A549 (cell line): ENCODE results near the gene C2CD4C. TPM values are rescaled to one million over a fixed set of nuclear protein-coding genes. Genes with fewer than 3 reads are reported as not detected.

ENCODE experiments used
- ATAC-seq, 2 experiments: fragments of 200-7000 bp in 1 of 2; fragments of >200 bp in 1 of 2; cut with Nextera tagmentation in 1 of 2; cut with Tn5 transposase in 1 of 2; 3 replicates each; pipeline versions ENCODE4 v1.8.0 to v1.9.1; 2018 to 2020; ENCODE audit warnings: mild to moderate bottlenecking in 1 of 2, moderate library complexity in 1 of 2
- CTCF ChIA-PET: fragments of 300-600 bp; sonication (Branson Sonifier 250); formaldehyde crosslinking; extraction: SDS; loops from one replicate; lab custom pipeline; 2021; ENCODE audit warnings: antibody characterized with exemption, inconsistent platforms; lab: Yijun Ruan, JAX
- POLR2A ChIA-PET: fragments of 350-600 bp; formaldehyde crosslinking; extraction: SDS; loops from one replicate; lab custom pipeline; 2021; ENCODE audit warnings: antibody characterized with exemption, inconsistent platforms; lab: Yijun Ruan, JAX
- DNase-seq, 2 experiments: peaks; one replicate each; pipeline versions ENCODE4 v3.0.0 to v3.0.0-alpha.2; 2011 to 2016; ENCODE audit warnings: low read depth in 1 of 2, low spot score in 1 of 2
- FAIRE-seq: peaks from 2 replicates; lab custom pipeline; 2011; peaks lifted over from hg19 to GRCh38; lab: Jason Lieb, UNC
- H3K27ac ChIP-seq, 2 experiments: fragments of >200 bp; sonication (Bioruptor Twin); formaldehyde crosslinking; 3 replicates each; pipeline ENCODE4 v1.5.1; 2016 to 2017
- H3K4me1 ChIP-seq: fragments of >200 bp; sonication (Bioruptor Twin); formaldehyde crosslinking; 3 replicates; pipeline ENCODE4 v1.6.1; 2016
- H3K4me2 ChIP-seq: fragments of >200 bp; sonication (Bioruptor Twin); formaldehyde crosslinking; 3 replicates; pipeline ENCODE4 v1.6.1; 2016
- H3K4me3 ChIP-seq: fragments of >200 bp; sonication (Bioruptor Twin); formaldehyde crosslinking; 3 replicates; pipeline ENCODE4 v1.5.1; 2016
- H3K9me3 ChIP-seq: fragments of >200 bp; sonication (Bioruptor Twin); formaldehyde crosslinking; 3 replicates; pipeline ENCODE4 v1.6.1; 2016
- CEBPB ChIP-seq, 2 experiments: fragments of >200 bp in 1 of 2; sonication (Bioruptor Twin) in 1 of 2; formaldehyde crosslinking in 1 of 2; IDR thresholded peaks; 2 replicates each; pipeline ENCODE4 v1.6.1; 2012 to 2016
- CTCF ChIP-seq: fragments of >200 bp; sonication (Bioruptor Twin); formaldehyde crosslinking; IDR thresholded peaks from 3 replicates; pipeline ENCODE4 v1.5.1; 2016
- EP300 ChIP-seq, 2 experiments: fragments of >200 bp; sonication (Bioruptor Twin); formaldehyde crosslinking; IDR thresholded peaks; 2 replicates in 1 of 2; 3 replicates in 1 of 2; pipeline ENCODE4 v1.6.1; 2016 to 2017
- ESRRA ChIP-seq: fragments of 150-350 bp; IDR thresholded peaks from 2 replicates; pipeline ENCODE4 v1.6.1; 2014; ENCODE audit warnings: mild to moderate bottlenecking, low read length, borderline replicate concordance
- FOXS1 ChIP-seq: fragments of 250-450 bp; sonication (Bioruptor Pico); IDR thresholded peaks from 2 replicates; pipeline ENCODE4 v1.5.0; 2020; ENCODE audit warnings: mild to moderate bottlenecking, moderate library complexity
- GATA3 ChIP-seq: IDR thresholded peaks from 2 replicates; pipeline ENCODE4 v1.6.1; 2012; ENCODE audit warnings: borderline replicate concordance
- HES2 ChIP-seq: fragments of >200 bp; sonication (Bioruptor Twin); formaldehyde crosslinking; IDR thresholded peaks from 2 replicates; pipeline ENCODE4 v1.6.1; 2016
- HEYL ChIP-seq: fragments of 250-450 bp; sonication (Bioruptor Pico); IDR thresholded peaks from 2 replicates; pipeline ENCODE4 v1.8.0; 2021; ENCODE audit warnings: mild to moderate bottlenecking, moderate library complexity
- HMGXB4 ChIP-seq: fragments of 250-450 bp; sonication (Bioruptor Pico); IDR thresholded peaks from 2 replicates; pipeline ENCODE4 v1.5.0; 2021; ENCODE audit warnings: mild to moderate bottlenecking, moderate library complexity, borderline replicate concordance
- HOXA7 ChIP-seq: fragments of 250-450 bp; sonication (Bioruptor Pico); IDR thresholded peaks from 2 replicates; pipeline ENCODE4 v1.5.0; 2020; ENCODE audit warnings: mild to moderate bottlenecking, moderate library complexity
- HOXB13 ChIP-seq: fragments of 250-450 bp; sonication (Bioruptor Pico); IDR thresholded peaks from 2 replicates; pipeline ENCODE4 v1.5.0; 2020; ENCODE audit warnings: low read depth, mild to moderate bottlenecking, moderate library complexity
- HOXB5 ChIP-seq: fragments of 250-450 bp; sonication (Bioruptor Pico); IDR thresholded peaks from 2 replicates; pipeline ENCODE4 v1.5.0; 2020; ENCODE audit warnings: mild to moderate bottlenecking, moderate library complexity
- JUNB ChIP-seq: fragments of >200 bp; sonication (Bioruptor Twin); formaldehyde crosslinking; IDR thresholded peaks from 2 replicates; pipeline ENCODE4 v1.6.1; 2016
- KDM5A ChIP-seq: fragments of 200-600 bp; sonication (generic); IDR thresholded peaks from 2 replicates; pipeline ENCODE4 v1.6.1; 2016; ENCODE audit warnings: antibody characterized with exemption, mild to moderate bottlenecking
- MAFK ChIP-seq: fragments of 450-650 bp; IDR thresholded peaks from 2 replicates; pipeline ENCODE4 v1.6.1; 2014; ENCODE audit not compliant: partially characterized antibody
- MAX ChIP-seq: IDR thresholded peaks from 2 replicates; pipeline ENCODE4 v1.6.1; 2012
- MYC ChIP-seq: IDR thresholded peaks from 2 replicates; pipeline ENCODE4 v1.6.1; 2012; ENCODE audit warnings: mild to moderate bottlenecking, inconsistent platforms, low read length, improper control_type of control experiment, borderline replicate concordance
- NPAS2 ChIP-seq: fragments of 250-450 bp; sonication (Bioruptor Pico); IDR thresholded peaks from 2 replicates; pipeline ENCODE4 v1.8.0; 2022; ENCODE audit warnings: mild to moderate bottlenecking, moderate library complexity, borderline replicate concordance
- NR3C1 ChIP-seq: fragments of >200 bp; sonication (Bioruptor Twin); formaldehyde crosslinking; IDR thresholded peaks from 3 replicates; pipeline ENCODE4 v1.6.1; 2017
- PBX3 ChIP-seq: IDR thresholded peaks from 2 replicates; pipeline ENCODE4 v1.6.1; 2012
- POLR2AphosphoS2 ChIP-seq: conservative IDR thresholded peaks from 2 replicates; pipeline ENCODE4 v1.6.1; 2012; ENCODE audit warnings: low read length, improper control_type of control experiment, inconsistent platforms
- RAD21 ChIP-seq, 2 experiments: fragments of >200 bp in 1 of 2; sonication (Bioruptor Twin) in 1 of 2; formaldehyde crosslinking in 1 of 2; IDR thresholded peaks in 1 of 2; conservative IDR thresholded peaks in 1 of 2; 2 replicates in 1 of 2; 3 replicates in 1 of 2; pipeline ENCODE4 v1.6.1; 2012 to 2018; ENCODE audit warnings: inconsistent platforms in 1 of 2
- RARB ChIP-seq: fragments of 250-450 bp; sonication (Bioruptor Pico); IDR thresholded peaks from 2 replicates; pipeline ENCODE4 v1.8.0; 2021; ENCODE audit warnings: mild to moderate bottlenecking, moderate library complexity
- RCOR1 ChIP-seq: fragments of 150-350 bp; IDR thresholded peaks from 2 replicates; pipeline ENCODE4 v1.6.1; 2014; ENCODE audit warnings: antibody characterized with exemption, low read length, low read depth
- RFX5 ChIP-seq: fragments of 450-650 bp; IDR thresholded peaks from 2 replicates; pipeline ENCODE4 v1.7.1; 2014; ENCODE audit warnings: antibody characterized with exemption, mild to moderate bottlenecking, moderate library complexity
- RNF2 ChIP-seq: fragments of 200-600 bp; sonication (generic); IDR thresholded peaks from 2 replicates; pipeline ENCODE4 v1.6.1; 2016; ENCODE audit warnings: low read depth, mild to moderate bottlenecking, antibody characterized with exemption, moderate library complexity, borderline replicate concordance
- USF2 ChIP-seq: fragments of 450-650 bp; IDR thresholded peaks from 2 replicates; pipeline ENCODE4 v1.6.1; 2014; ENCODE audit warnings: antibody characterized with exemption
- ZC3H11A ChIP-seq: fragments of 450-650 bp; IDR thresholded peaks from 2 replicates; pipeline ENCODE4 v1.6.1; 2014; ENCODE audit warnings: antibody characterized with exemption, mild to moderate bottlenecking
- ZFP36 ChIP-seq: fragments of 450-650 bp; IDR thresholded peaks from 2 replicates; pipeline ENCODE4 v1.6.1; 2014; ENCODE audit warnings: borderline replicate concordance; ENCODE audit not compliant: partially characterized antibody
- ZNF302 ChIP-seq: fragments of 250-450 bp; sonication (Bioruptor Pico); IDR thresholded peaks from 2 replicates; pipeline ENCODE4 v1.9.0; 2021; ENCODE audit warnings: inconsistent platforms, mild to moderate bottlenecking, moderate library complexity
- ZSCAN20 ChIP-seq: fragments of 250-450 bp; sonication (Bioruptor Pico); IDR thresholded peaks from 2 replicates; pipeline ENCODE4 v1.8.0; 2022; ENCODE audit warnings: mild to moderate bottlenecking, moderate library complexity
- WGBS: methylation state at CpG from one replicate; pipeline ENCODE4 v1.1.6; 2017; ENCODE audit errors: missing lambda C conversion rate; 5-methylcytosine and 5-hydroxymethylcytosine counted together
- polyA plus RNA-seq, 4 experiments: library from polyadenylated mRNA; depleted of rRNA in 3 of 4; stranded (reverse); fragments of >200 nt; fragmentation: RNase III in 1 of 4; extraction: RNeasy Plus Mini Kit Qiagen cat#74134 plus additional on column Dnase treatment in 1 of 4; gene quantifications; 2 replicates in 3 of 4; 3 replicates in 1 of 4; pipeline ENCODE4 v1.2.3, GENCODE V29; 2011 to 2017

C2CD4C gene
- polyA plus RNA-seq, 2 of the 4 experiments (the other 2 are of a cell fraction) = 0.21 to 0.71 TPM

GRCh38 chr19:426725-427445 is 17.9 kb upstream of the C2CD4C start:
- CTCF ChIA-PET = no interaction called here
- 71% methylated on average over 27 of the region's 51 CpGs for WGBS
- H3K9me3 ChIP-seq = no peaks in the 10 kb centered on the region
- DNase-seq (no peak), ATAC-seq (no peak)
- no peaks in the 10 kb centered on the region for H3K4me1 ChIP-seq
- POLR2A ChIA-PET = no interaction called here
- no peak overlapping the region for H3K27ac ChIP-seq
- H3K4me3 ChIP-seq = no peak overlapping the region
- H3K4me2 ChIP-seq = no peak overlapping the region
- TF ChIP-seq ZFP36 (no peak), HOXB5 (CRISPR knock-in tag) (no peak), HMGXB4 (CRISPR knock-in tag) (no peak)
- TF ChIP-seq, all 56 proteins: peak for 0
- FAIRE-seq = no peak

GRCh38 chr19:425056-425455 is 16.1 kb upstream of the C2CD4C start:
- FAIRE-seq = no peak
- ChIA-PET CTCF (no interaction called here), POLR2A (no interaction called here)
- no peak for DNase-seq
- ATAC-seq = no peak
- Histone ChIP-seq H3K4me2 (no peak overlapping the region), H3K4me1 (no peaks in the 10 kb centered on the region), H3K27ac (no peak overlapping the region), H3K9me3 (no peaks in the 10 kb centered on the region), H3K4me3 (no peak overlapping the region)
- TF ChIP-seq EP300 (IDR thresholded peaks at IDR 0.05) (no peak), RARB (no peak), ZNF302 (CRISPR knock-in tag) (no peak), FOXS1 (CRISPR knock-in tag) (no peak), HES2 (no peak), CEBPB (IDR thresholded peaks at IDR 0.05) (no peak), MAFK (no peak), GATA3 (no peak), MYC (no peak), ZFP36 (no peak), ZSCAN20 (no peak), HEYL (CRISPR knock-in tag) (no peak), HOXA7 (no peak), RAD21 (conservative IDR thresholded peaks at IDR 0.05 in 1 of 2, IDR thresholded peaks at IDR 0.05 in 1 of 2) (no peak), MAX (no peak)
- WGBS = 0% methylated on average over 2 of the region's 26 CpGs

- POLR2A ChIA-PET = no interaction called here
- H3K4me3 ChIP-seq = no peak overlapping the region
- CTCF ChIA-PET = no interaction called here
- 74% methylated on average over 8 of the region's 15 CpGs for WGBS
- H3K9me3 ChIP-seq = no peaks in the 10 kb centered on the region
- no peak overlapping the region for H3K4me2 ChIP-seq
- no peak for FAIRE-seq
- no peak for DNase-seq
- H3K4me1 ChIP-seq = no peaks in the 10 kb centered on the region
- no peak for TF ChIP-seq KDM5A
- no peak for TF ChIP-seq NR3C1
- TF ChIP-seq NPAS2 (CRISPR knock-in tag) = no peak
- TF ChIP-seq PBX3 = no peak
- TF ChIP-seq RFX5 = no peak
- TF ChIP-seq HOXB13 (CRISPR knock-in tag) = no peak
- TF ChIP-seq ZC3H11A = no peak
- TF ChIP-seq JUNB = no peak
- TF ChIP-seq RCOR1 = no peak
- TF ChIP-seq ZSCAN20 = no peak
- TF ChIP-seq USF2 = no peak
- no peak for TF ChIP-seq ESRRA
- no peak for TF ChIP-seq RNF2
- TF ChIP-seq POLR2AphosphoS2 = no peak
- no peak for TF ChIP-seq CTCF
- no peak for ATAC-seq
- no peak overlapping the region for H3K27ac ChIP-seq
These were observed 15.6 kb upstream of the C2CD4C start for GRCh38 chr19:424546-424945.
